Measurements from ENCODE around the gene STAT5A. TPM values are rescaled to one million over a fixed set of nuclear protein-coding genes. Genes with fewer than 3 reads are reported as not detected.

Gene STAT5A
- total and polyA plus RNA-seq, 9 of the 15 experiments (the other 6 are each of a cell fraction or from before 2014, with no cell fraction given): 79.9 to 415 (median 196) TPM

DNA sequence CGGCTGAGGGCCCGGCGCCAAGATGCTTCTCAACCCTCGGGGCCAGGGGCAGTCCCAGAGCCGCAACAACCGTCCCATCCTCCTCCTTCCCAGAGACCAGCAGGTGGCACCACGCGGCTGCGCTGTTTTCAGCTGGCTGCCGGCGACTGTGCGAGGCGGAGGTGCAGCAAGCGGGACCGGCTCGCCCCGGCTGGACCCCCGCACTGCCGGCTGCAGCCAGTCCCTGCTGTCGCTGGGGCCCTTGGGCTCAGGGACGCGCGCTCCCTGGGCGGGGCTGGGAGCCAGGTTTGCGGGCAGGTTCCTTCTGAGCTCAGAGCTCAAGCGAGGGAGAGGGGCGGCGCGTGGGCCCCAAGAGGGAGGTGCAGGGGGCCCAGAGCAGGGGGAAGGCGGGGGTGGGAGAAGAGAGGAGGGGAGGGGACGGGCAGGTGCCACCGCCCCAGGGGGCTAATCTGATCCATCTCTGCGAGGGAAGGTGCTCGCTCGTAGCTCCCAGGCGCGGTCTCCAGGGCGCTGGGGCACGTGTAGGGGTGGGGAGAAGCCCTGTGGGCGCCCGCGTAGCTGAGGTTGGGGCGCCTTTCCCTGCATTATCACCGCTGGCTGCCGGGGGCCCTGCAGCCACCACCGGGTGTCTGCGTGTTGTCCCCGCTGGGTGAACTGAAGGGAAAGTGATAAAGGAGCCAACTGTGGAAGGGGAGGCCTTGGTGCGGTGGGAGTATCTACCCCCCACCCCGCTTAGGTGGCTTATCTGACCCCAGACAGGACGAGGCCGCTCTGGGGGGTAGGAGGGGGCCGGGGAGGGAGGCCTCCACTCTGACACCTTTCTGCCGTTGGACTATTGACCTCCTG, 24.2 kb downstream of the STAT5A start:
- H3K4me3 ChIP-seq: peak overlapping the region; percentile 13
- BruUV-seq (replicated peaks): no TSS peak
- peak overlapping the region; percentile 69 for H3K4me2 ChIP-seq (ENCODE audit: insufficient read depth, low read length)
- CTCF ChIA-PET (ENCODE audit: low intra/inter-chr PET ratio): interaction anchor here (0.5 to 1.1 kb wide), 3 partner anchors 11 to 497 kb away, joined by 3 read pairs; no protein-coding TSS in a partner anchor
- FAIRE-seq (peak; percentile 86), DNase-seq (ENCODE audit: extremely low read depth in 1 of 4, low spot score in 3 of 4) (peak; percentile 89 to 97 (median 91)), ATAC-seq (peak; percentile 69)
- intact Hi-C loops (cut with micrococcal nuclease): loop anchor here (1.0 to 10.0 kb wide), 4 partner anchors 8 to 88 kb away; no protein-coding TSS in a partner anchor
- peak overlapping the region; percentile 89 to 100 for H3K9ac ChIP-seq (ENCODE audit: insufficient read depth in 1 of 2, low read depth in 2 of 2, low read length in 2 of 2)
- no peak overlapping the region for H2AFZ ChIP-seq (ENCODE audit: low read depth, low read length)
- H3K27ac ChIP-seq (ENCODE audit: extremely low read depth, low read depth, low read length): peak overlapping the region; percentile 100
- WGBS (ENCODE audit: insufficient coverage, low coverage, missing lambda C conversion rate): 1% methylated on average over 44 of the region's 54 CpGs
- peaks cover 81 to 89% of the 10 kb centered on the region in 2 experiments for H3K4me1 ChIP-seq (replicated peaks in 1 of 2; ENCODE audit: control insufficient read depth in 2 of 2, insufficient read depth in 2 of 2, low read length in 2 of 2)
- peaks cover 63% of the 10 kb centered on the region for H3K79me2 ChIP-seq (ENCODE audit: control insufficient read depth, insufficient read depth, low read length)
- in situ Hi-C loops (cut with MboI): no loop called here
- no peaks in the 10 kb centered on the region for H4K20me1 ChIP-seq (replicated peaks; ENCODE audit: control insufficient read depth, insufficient read depth, low read length)
- H3K27me3 ChIP-seq (ENCODE audit: control insufficient read depth in 2 of 2, insufficient read depth in 2 of 2, low read length in 2 of 2): no peaks in the 10 kb centered on the region
- no peaks in the 10 kb centered on the region for H3K9me1 ChIP-seq (ENCODE audit: control insufficient read depth, insufficient read depth, low read length)
- no peaks in the 10 kb centered on the region for H3K9me3 ChIP-seq (replicated peaks; ENCODE audit: control insufficient read depth, insufficient read depth, low read depth, low read length)
- POLR2A ChIA-PET: interaction anchor here (0.6 to 2.8 kb wide), 34 partner anchors 9 to 265 kb away, joined by 3 to 17 read pairs (median 4); partner anchors contain the start of genes CAVIN1, KCNH4, PSMC3IP and STAT3
- H3K36me3 ChIP-seq (ENCODE audit: control insufficient read depth, insufficient read depth, low read length): peaks cover 82% of the 10 kb centered on the region
- peak; percentile 78 to 82 for TF ChIP-seq KDM1A (IDR thresholded peaks at IDR 0.05)
- TF ChIP-seq HNRNPL (IDR thresholded peaks at IDR 0.05; ENCODE audit: low read depth, low read length): peak; percentile 79; the same call in 1 of the 2 replicates
- TF ChIP-seq GTF2E2 (tag; IDR thresholded peaks at IDR 0.05): 0 out of 2 replicates have a peak, but pooled peaks have one; percentile 8
- peak; percentile 86 for TF ChIP-seq SMARCE1 (IDR thresholded peaks at IDR 0.05)
- TF ChIP-seq, protein P1, sequence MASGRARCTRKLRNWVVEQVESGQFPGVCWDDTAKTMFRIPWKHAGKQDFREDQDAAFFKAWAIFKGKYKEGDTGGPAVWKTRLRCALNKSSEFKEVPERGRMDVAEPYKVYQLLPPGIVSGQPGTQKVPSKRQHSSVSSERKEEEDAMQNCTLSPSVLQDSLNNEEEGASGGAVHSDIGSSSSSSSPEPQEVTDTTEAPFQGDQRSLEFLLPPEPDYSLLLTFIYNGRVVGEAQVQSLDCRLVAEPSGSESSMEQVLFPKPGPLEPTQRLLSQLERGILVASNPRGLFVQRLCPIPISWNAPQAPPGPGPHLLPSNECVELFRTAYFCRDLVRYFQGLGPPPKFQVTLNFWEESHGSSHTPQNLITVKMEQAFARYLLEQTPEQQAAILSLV (tag; IDR thresholded peaks at IDR 0.05): no peak
- no peak for TF ChIP-seq SMARCB1 (IDR thresholded peaks at IDR 0.05; ENCODE audit: insufficient read length, low read depth)
- peak; percentile 28; the same call in 1 of the 2 replicates for TF ChIP-seq THRB (CRISPR knock-in tag; conservative IDR thresholded peaks at IDR 0.05)
- TF ChIP-seq ZNF77 (CRISPR knock-in tag; IDR thresholded peaks at IDR 0.05): 0 out of 2 replicates have a peak, but pooled peaks have one; percentile 16
- peak; percentile 23 to 27; a peak in 3 of 4 replicates for TF ChIP-seq FOXK2 (conservative IDR thresholded peaks at IDR 0.05 in 1 of 2, IDR thresholded peaks at IDR 0.05 in 1 of 2; ENCODE audit: low read depth in 2 of 2)
- no peak; the same call in 1 of the 2 replicates for TF ChIP-seq ZNF354B (CRISPR knock-in tag; IDR thresholded peaks at IDR 0.05)
- no peak for TF ChIP-seq NR0B1 (IDR thresholded peaks at IDR 0.05; ENCODE audit: partially characterized antibody)
- TF ChIP-seq ZNF445 (CRISPR knock-in tag; IDR thresholded peaks at IDR 0.05; ENCODE audit: low read depth): peak; percentile 18; the same call in 1 of the 2 replicates
- TF ChIP-seq ELF2 (CRISPR knock-in tag; IDR thresholded peaks at IDR 0.05): no peak
- TF ChIP-seq HMG20B (CRISPR knock-in tag; IDR thresholded peaks at IDR 0.05): no peak
- no peak for TF ChIP-seq SAP30 (IDR thresholded peaks at IDR 0.05; ENCODE audit: borderline replicate concordance, insufficient read depth, low read depth, low read length, poor library complexity, severe bottlenecking)
- TF ChIP-seq ZNF551 (CRISPR knock-in tag; IDR thresholded peaks at IDR 0.05): no peak

Data from K562 (cell line).